ENCODE measurements around the gene MCM3. TPM values are rescaled to one million over a fixed set of nuclear protein-coding genes. Genes with fewer than 3 reads are reported as not detected.
A peak's percentile ranks its signal among the peaks of the same experiment; 100 is the strongest.

The MCM3 gene
- polyA plus RNA-seq, 6 donors from 2014 or later = 45.1 to 70.0 (median 57.3) TPM

GRCh38 chr6:52312461-52312860 is 27.9 kb upstream of the MCM3 start:
- no peaks in the 10 kb centered on the region for H3K36me3 Mint-ChIP-seq
- DNase-seq (no peak), ATAC-seq (ENCODE audit: low read depth in 2 of 2) (no peak)
- H3K4me3 Mint-ChIP-seq = no peak overlapping the region
- H3K27ac Mint-ChIP-seq = peak overlapping the region in 1 of 6 donors; percentile 12
- no peaks in the 10 kb centered on the region for H3K27me3 Mint-ChIP-seq
- H3K4me1 Mint-ChIP-seq = peaks cover 25 to 37% (median 27%) of the 10 kb centered on the region in 3 donors
- H3K9me3 Mint-ChIP-seq = peaks cover 0 to 3% (median 0%) of the 10 kb centered on the region in 7 donors

GRCh38 chr6:52310932-52311331 is 26.4 kb upstream of the MCM3 start:
- H3K27ac Mint-ChIP-seq = peak overlapping the region in 2 of 6 donors; percentile 16 to 82
- peaks cover 35 to 50% (median 41%) of the 10 kb centered on the region in 3 donors for H3K4me1 Mint-ChIP-seq
- peak overlapping the region in 1 of 8 donors; percentile 46 for H3K4me3 Mint-ChIP-seq
- H3K9me3 Mint-ChIP-seq = peaks cover 0 to 4% (median 0%) of the 10 kb centered on the region in 7 donors
- H3K27me3 Mint-ChIP-seq = no peaks in the 10 kb centered on the region
- no peaks in the 10 kb centered on the region for H3K36me3 Mint-ChIP-seq
- no peak for DNase-seq
- peak in 1 of 2 donors; percentile 18 for ATAC-seq (ENCODE audit: low read depth in 2 of 2)

- Mint-ChIP-seq H3K4me1 (peaks cover 58 to 80% (median 68%) of the 10 kb centered on the region in 3 donors), H3K9me3 (peaks cover 0 to 2% (median 0%) of the 10 kb centered on the region in 7 donors), H3K27me3 (no peaks in the 10 kb centered on the region), H3K4me3 (peak overlapping the region; percentile 41 to 92 (median 82)), H3K27ac (peak overlapping the region; percentile 73 to 99 (median 96)), H3K36me3 (no peaks in the 10 kb centered on the region)
- peak; percentile 40 for DNase-seq
- ATAC-seq (ENCODE audit: low read depth in 2 of 2) = no peak
These were observed 23.4 kb upstream of the MCM3 start for GRCh38 chr6:52307900-52308372.

- Mint-ChIP-seq H3K36me3 (no peaks in the 10 kb centered on the region), H3K4me3 (peak overlapping the region; percentile 41 to 92 (median 82)), H3K27ac (peak overlapping the region; percentile 94 to 99 (median 97)), H3K4me1 (peaks cover 60 to 84% (median 72%) of the 10 kb centered on the region in 3 donors), H3K27me3 (no peaks in the 10 kb centered on the region), H3K9me3 (peaks cover 0 to 2% (median 0%) of the 10 kb centered on the region in 7 donors)
- no peak for DNase-seq
- no peak for ATAC-seq (ENCODE audit: low read depth in 2 of 2)
These were observed 22.7 kb upstream of the MCM3 start for GRCh38 chr6:52306972-52307870.

- DNase-seq (peak; percentile 81), ATAC-seq (ENCODE audit: low read depth in 2 of 2) (peak; percentile 83 to 84)
- Mint-ChIP-seq H3K36me3 (no peaks in the 10 kb centered on the region), H3K9me3 (peaks cover 0 to 2% (median 0%) of the 10 kb centered on the region in 7 donors), H3K4me3 (peak overlapping the region; percentile 57 to 88 (median 74)), H3K27ac (peak overlapping the region; percentile 94 to 99 (median 98)), H3K4me1 (peaks cover 65 to 84% (median 73%) of the 10 kb centered on the region in 3 donors), H3K27me3 (no peaks in the 10 kb centered on the region)
These were observed 21.6 kb upstream of the MCM3 start for GRCh38 chr6:52305948-52306767.

- ATAC-seq (ENCODE audit: low read depth in 2 of 2) = peak; percentile 12 to 13
- Mint-ChIP-seq H3K27me3 (no peaks in the 10 kb centered on the region), H3K9me3 (peaks cover 0 to 2% (median 0%) of the 10 kb centered on the region in 7 donors), H3K36me3 (no peaks in the 10 kb centered on the region), H3K27ac (peak overlapping the region; percentile 94 to 99 (median 98)), H3K4me3 (peak overlapping the region; percentile 57 to 88 (median 79)), H3K4me1 (peaks cover 65 to 80% (median 72%) of the 10 kb centered on the region in 3 donors)
- no peak for DNase-seq
These were observed 20.9 kb upstream of the MCM3 start for GRCh38 chr6:52305411-52305810.

- H3K4me3 Mint-ChIP-seq = peak overlapping the region; percentile 57 to 88 (median 79)
- H3K4me1 Mint-ChIP-seq = peaks cover 63 to 76% (median 68%) of the 10 kb centered on the region in 3 donors
- peaks cover 0 to 2% (median 0%) of the 10 kb centered on the region in 7 donors for H3K9me3 Mint-ChIP-seq
- H3K36me3 Mint-ChIP-seq = no peaks in the 10 kb centered on the region
- ATAC-seq (ENCODE audit: low read depth in 2 of 2) (peak; percentile 62 to 64), DNase-seq (peak; percentile 62)
- H3K27ac Mint-ChIP-seq = peak overlapping the region; percentile 94 to 99 (median 98)
- no peaks in the 10 kb centered on the region for H3K27me3 Mint-ChIP-seq
These were observed 20.4 kb upstream of the MCM3 start for GRCh38 chr6:52304983-52305390.

- DNase-seq = no peak
- Mint-ChIP-seq H3K27ac (peak overlapping the region in 5 of 6 donors; percentile 75 to 99 (median 94)), H3K4me3 (peak overlapping the region in 4 of 8 donors; percentile 41 to 71 (median 47)), H3K9me3 (peaks cover 0 to 2% (median 0%) of the 10 kb centered on the region in 7 donors), H3K4me1 (peaks cover 57 to 78% (median 73%) of the 10 kb centered on the region in 3 donors), H3K36me3 (no peaks in the 10 kb centered on the region), H3K27me3 (no peaks in the 10 kb centered on the region)
- no peak for ATAC-seq (ENCODE audit: low read depth in 2 of 2)
These were observed 18.6 kb upstream of the MCM3 start for GRCh38 chr6:52303178-52303577.

GRCh38 chr6:52301326-52301725 is 16.8 kb upstream of the MCM3 start:
- Mint-ChIP-seq H3K9me3 (peaks cover 0 to 2% (median 0%) of the 10 kb centered on the region in 7 donors), H3K27me3 (no peaks in the 10 kb centered on the region), H3K36me3 (no peaks in the 10 kb centered on the region), H3K4me3 (peak overlapping the region in 1 of 8 donors; percentile 30), H3K4me1 (peaks cover 59 to 80% (median 74%) of the 10 kb centered on the region in 3 donors), H3K27ac (peak overlapping the region in 3 of 6 donors; percentile 39 to 80 (median 75))
- ATAC-seq (ENCODE audit: low read depth in 2 of 2) = no peak
- DNase-seq = no peak

- no peak for ATAC-seq (ENCODE audit: low read depth in 2 of 2)
- Mint-ChIP-seq H3K27me3 (no peaks in the 10 kb centered on the region), H3K9me3 (peaks cover 0 to 2% (median 0%) of the 10 kb centered on the region in 7 donors), H3K4me1 (peaks cover 56 to 80% (median 67%) of the 10 kb centered on the region in 3 donors), H3K4me3 (no peak overlapping the region), H3K36me3 (peaks cover 0 to 4% of the 10 kb centered on the region in 2 donors), H3K27ac (peak overlapping the region in 2 of 6 donors; percentile 65 to 80)
- DNase-seq = no peak
These were observed 16.0 kb upstream of the MCM3 start for GRCh38 chr6:52300489-52300931.

- Mint-ChIP-seq H3K4me3 (peak overlapping the region in 1 of 8 donors; percentile 4), H3K27me3 (no peaks in the 10 kb centered on the region), H3K27ac (peak overlapping the region in 2 of 6 donors; percentile 47 to 78), H3K36me3 (peaks cover 0 to 4% of the 10 kb centered on the region in 2 donors), H3K9me3 (peaks cover 0 to 2% (median 0%) of the 10 kb centered on the region in 7 donors), H3K4me1 (peaks cover 48 to 73% (median 58%) of the 10 kb centered on the region in 3 donors)
- DNase-seq (no peak), ATAC-seq (ENCODE audit: low read depth in 2 of 2) (no peak)
These were observed 15.1 kb upstream of the MCM3 start for GRCh38 chr6:52299653-52300052.

GRCh38 chr6:52297433-52297832 is 12.9 kb upstream of the MCM3 start:
- DNase-seq = no peak
- Mint-ChIP-seq H3K36me3 (peaks cover 0 to 4% of the 10 kb centered on the region in 2 donors), H3K4me3 (peak overlapping the region; percentile 4 to 79 (median 64)), H3K27me3 (no peaks in the 10 kb centered on the region), H3K4me1 (peaks cover 30 to 52% (median 40%) of the 10 kb centered on the region in 3 donors), H3K27ac (peak overlapping the region; percentile 47 to 98 (median 84)), H3K9me3 (peaks cover 0 to 2% (median 0%) of the 10 kb centered on the region in 7 donors)
- ATAC-seq (ENCODE audit: low read depth in 2 of 2) = peak; percentile 39 to 52

Measured in naive B cell (primary cell).